ENCODE data around the gene CDCA4. TPM values are rescaled to one million over a fixed set of nuclear protein-coding genes. Genes with fewer than 3 reads are reported as not detected.
A peak's percentile ranks its signal among the peaks of the same experiment; 100 is the strongest.

The CDCA4 gene
- total and polyA plus RNA-seq, 2 donors (not counting 1 experiment from before 2014, with no cell fraction given): 6.3 to 11.7 TPM

- Histone ChIP-seq H3K9ac (ENCODE audit: low read length) (no peak overlapping the region), H3K4me1 (ENCODE audit: control insufficient read depth in 2 of 2, insufficient read depth in 2 of 2, low read length in 2 of 2) (peaks cover 24 to 33% of the 10 kb centered on the region in 2 donors), H3K4me3 (ENCODE audit: control extremely low read depth in 1 of 5, extremely low read depth in 1 of 5, insufficient read depth in 1 of 5, low read depth in 2 of 5, low read length in 4 of 5) (no peak overlapping the region), H3K4me2 (replicated peaks; ENCODE audit: low read depth, low read length, poor library complexity, severe bottlenecking) (no peak overlapping the region), H4K20me1 (ENCODE audit: control insufficient read depth, insufficient read depth, low read length, poor library complexity, severe bottlenecking) (peaks cover 7% of the 10 kb centered on the region), H3K9me3 (ENCODE audit: control extremely low read depth in 1 of 3, control insufficient read depth in 2 of 3, insufficient read depth in 1 of 3, low read length in 2 of 3) (peaks cover 0 to 10% (median 0%) of the 10 kb centered on the region in 3 donors), H2AFZ (ENCODE audit: insufficient read depth, low read depth, low read length, poor library complexity, severe bottlenecking) (no peak overlapping the region), H3K79me2 (ENCODE audit: control insufficient read depth, insufficient read depth, low read length) (no peaks in the 10 kb centered on the region), H3K27ac (ENCODE audit: low read length in 2 of 2) (no peak overlapping the region), H3K36me3 (replicated peaks in 1 of 2; ENCODE audit: control extremely low read depth in 1 of 2, control insufficient read depth in 1 of 2, extremely low read depth in 1 of 2, insufficient read depth in 2 of 2, low read length in 1 of 2) (no peaks in the 10 kb centered on the region), H3K27me3 (replicated peaks in 1 of 4; ENCODE audit: control extremely low read depth in 1 of 4, control insufficient read depth in 3 of 4, insufficient read depth in 4 of 4, low read length in 3 of 4) (peaks cover 0 to 40% (median 18%) of the 10 kb centered on the region in 4 experiments)
- no peaks in the 10 kb centered on the region for H3K9me3 Mint-ChIP-seq (ENCODE audit: insufficient read depth)
- TF ChIP-seq CTCF (IDR thresholded peaks at IDR 0.05): no peak
- no peak for TF ChIP-seq EZH2 (IDR thresholded peaks at IDR 0.05; ENCODE audit: borderline replicate concordance, insufficient read depth, low read depth, low read length, poor library complexity, severe bottlenecking)
- H3K27me3 Mint-ChIP-seq: peaks cover 22% of the 10 kb centered on the region
- no peak overlapping the region for H3K4me3 Mint-ChIP-seq
- no peak overlapping the region for H3K27ac Mint-ChIP-seq
- H3K4me1 Mint-ChIP-seq: peaks cover 25% of the 10 kb centered on the region
- DNase-seq: peak; percentile 13
- 84% methylated on average over 28 of the region's 28 CpGs for WGBS (ENCODE audit: insufficient coverage)
- CTCF ChIA-PET: interaction anchor here (0.6 to 6.7 kb wide), 5 partner anchors 9 to 73 kb away, joined by 3 to 132 read pairs (median 3); no protein-coding TSS in a partner anchor
- intact Hi-C loops (cut with micrococcal nuclease): no loop called here
- POLR2A ChIA-PET: interaction anchor here (1.0 kb wide), 1 partner anchor 74 kb away, joined by 6 read pairs; no protein-coding TSS in a partner anchor
- ATAC-seq (ENCODE audit: low read depth): no peak
Measured at GRCh38 chr14:104972301-104973134, 48.4 kb downstream of the CDCA4 start.
